ENCODE results near the gene PSMD9. TPM values are rescaled to one million over a fixed set of nuclear protein-coding genes. Genes with fewer than 3 reads are reported as not detected.
"Not testable (repeated sequence)": the region's sequence is repeated elsewhere in the genome, so short reads cannot be mapped to it uniquely, and the experiment has no call there.

The PSMD9 gene
- total and polyA plus RNA-seq, 12 donors = 31.4 to 145 (median 55.7) TPM

DNA sequence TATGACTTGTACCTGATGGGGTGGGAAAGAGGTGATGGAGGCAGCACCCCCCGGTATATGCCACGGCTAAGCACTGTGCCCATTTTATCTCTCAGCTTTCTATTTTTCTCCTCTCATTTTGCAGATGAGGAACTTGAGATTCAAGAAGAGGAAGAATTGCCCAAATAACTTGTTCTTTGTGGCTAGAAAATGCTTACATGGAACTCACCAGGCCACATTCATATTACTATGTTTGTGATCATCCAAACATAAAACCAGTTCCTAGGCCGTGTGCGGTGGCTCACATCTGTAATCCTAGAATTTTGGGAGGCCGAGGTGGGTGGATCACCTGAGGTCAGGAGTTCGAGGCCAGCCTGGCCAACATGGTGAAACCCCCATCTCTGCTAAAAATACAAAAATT lies 14.5 kb upstream of the PSMD9 start:
- H3K4me1 ChIP-seq (replicated peaks in 1 of 2) = no peaks in the 10 kb centered on the region
- DNase-seq = no peak
- intact Hi-C loops (cut with DNase I) = no loop called here
- 68 to 85% (median 73%) methylated on average over 4 to 6 of the region's 6 CpGs for WGBS, 4 donors
- H3K27ac ChIP-seq = no peak overlapping the region
- H3K9me3 ChIP-seq (replicated peaks in 1 of 3) = no peaks in the 10 kb centered on the region
- H3K27me3 ChIP-seq = no peaks in the 10 kb centered on the region
- H3K4me3 ChIP-seq = no peak overlapping the region
- H3K36me3 ChIP-seq (replicated peaks in 1 of 2) = no peaks in the 10 kb centered on the region
- TF ChIP-seq POLR2A (IDR thresholded peaks at IDR 0.05) = no peak
- TF ChIP-seq, protein P1, sequence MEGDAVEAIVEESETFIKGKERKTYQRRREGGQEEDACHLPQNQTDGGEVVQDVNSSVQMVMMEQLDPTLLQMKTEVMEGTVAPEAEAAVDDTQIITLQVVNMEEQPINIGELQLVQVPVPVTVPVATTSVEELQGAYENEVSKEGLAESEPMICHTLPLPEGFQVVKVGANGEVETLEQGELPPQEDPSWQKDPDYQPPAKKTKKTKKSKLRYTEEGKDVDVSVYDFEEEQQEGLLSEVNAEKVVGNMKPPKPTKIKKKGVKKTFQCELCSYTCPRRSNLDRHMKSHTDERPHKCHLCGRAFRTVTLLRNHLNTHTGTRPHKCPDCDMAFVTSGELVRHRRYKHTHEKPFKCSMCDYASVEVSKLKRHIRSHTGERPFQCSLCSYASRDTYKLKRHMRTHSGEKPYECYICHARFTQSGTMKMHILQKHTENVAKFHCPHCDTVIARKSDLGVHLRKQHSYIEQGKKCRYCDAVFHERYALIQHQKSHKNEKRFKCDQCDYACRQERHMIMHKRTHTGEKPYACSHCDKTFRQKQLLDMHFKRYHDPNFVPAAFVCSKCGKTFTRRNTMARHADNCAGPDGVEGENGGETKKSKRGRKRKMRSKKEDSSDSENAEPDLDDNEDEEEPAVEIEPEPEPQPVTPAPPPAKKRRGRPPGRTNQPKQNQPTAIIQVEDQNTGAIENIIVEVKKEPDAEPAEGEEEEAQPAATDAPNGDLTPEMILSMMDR (IDR thresholded peaks at IDR 0.05) = no peak

DNA sequence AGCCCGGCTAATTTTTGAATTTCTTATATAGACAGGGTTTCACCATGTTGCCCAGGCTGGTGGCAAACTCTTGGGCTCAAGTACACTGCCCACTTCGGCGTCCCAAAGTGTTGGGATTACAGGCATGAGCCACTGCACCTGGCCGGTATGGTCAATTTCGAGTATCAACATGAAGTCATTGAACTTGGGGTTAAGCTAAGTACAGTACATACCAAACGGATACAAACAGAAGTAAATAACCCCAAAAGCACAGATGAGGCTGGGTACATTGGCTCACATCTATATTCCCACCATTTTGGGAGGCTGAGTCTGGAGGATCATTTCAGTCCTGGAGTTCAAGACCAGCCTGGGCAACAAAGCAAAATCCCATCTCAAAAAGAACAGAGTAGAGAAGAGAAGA lies 13.0 kb upstream of the PSMD9 start:
- no peaks in the 10 kb centered on the region for H3K4me1 ChIP-seq (replicated peaks in 1 of 2)
- H3K27ac ChIP-seq = no peak overlapping the region
- TF ChIP-seq, protein P1 (IDR thresholded peaks at IDR 0.05) = no peak
- TF ChIP-seq POLR2A (IDR thresholded peaks at IDR 0.05) = no peak
- intact Hi-C loops (cut with DNase I) = no loop called here
- H3K9me3 ChIP-seq (replicated peaks in 1 of 3) = no peaks in the 10 kb centered on the region
- H3K27me3 ChIP-seq = no peaks in the 10 kb centered on the region
- H3K4me3 ChIP-seq = no peak overlapping the region
- no peaks in the 10 kb centered on the region for H3K36me3 ChIP-seq (replicated peaks in 1 of 2)
- DNase-seq = no peak
- 86 to 91% (median 89%) methylated on average over 6 of the region's 6 CpGs for WGBS, 4 donors

- H3K4me1 ChIP-seq (replicated peaks in 1 of 2); DNase-seq; H3K27ac ChIP-seq; intact Hi-C loops (cut with DNase I); H3K36me3 ChIP-seq (replicated peaks in 1 of 2); H3K9me3 ChIP-seq (replicated peaks in 1 of 3); H3K27me3 ChIP-seq; H3K4me3 ChIP-seq: not testable (repeated sequence)
- 86 to 96% (median 96%) methylated on average over 7 to 8 of the region's 8 CpGs for WGBS, 4 donors
Observed at GRCh38 chr12:121876080-121876447, 12.5 kb upstream of the PSMD9 start.

GRCh38 chr12:121883315-121883660 lies 5.3 kb upstream of the PSMD9 start:
- no peak overlapping the region for H3K27ac ChIP-seq
- DNase-seq = no peak
- H3K9me3 ChIP-seq (replicated peaks in 1 of 3) = no peaks in the 10 kb centered on the region
- H3K36me3 ChIP-seq (replicated peaks in 1 of 2) = no peaks in the 10 kb centered on the region
- no peaks in the 10 kb centered on the region for H3K27me3 ChIP-seq
- intact Hi-C loops (cut with DNase I) = loop anchor here (10.0 kb wide), 2 partner anchors 68 to 188 kb away; no protein-coding TSS in a partner anchor
- WGBS, 4 donors = 61 to 66% (median 63%) methylated on average over 4 of the region's 4 CpGs
- H3K4me1 ChIP-seq (replicated peaks in 1 of 2) = peaks cover 0 to 4% of the 10 kb centered on the region in 2 donors
- H3K4me3 ChIP-seq = no peak overlapping the region
- TF ChIP-seq POLR2A (IDR thresholded peaks at IDR 0.05) = no peak
- TF ChIP-seq, protein P1 (IDR thresholded peaks at IDR 0.05) = no peak

GRCh38 chr12:121885129-121885528 lies 3.5 kb upstream of the PSMD9 start:
- H3K27ac ChIP-seq; H3K36me3 ChIP-seq (replicated peaks in 1 of 2); H3K9me3 ChIP-seq (replicated peaks in 1 of 3); H3K27me3 ChIP-seq; DNase-seq; H3K4me3 ChIP-seq: not testable (repeated sequence)
- peaks cover 6 to 15% of the 10 kb centered on the region in 2 donors for H3K4me1 ChIP-seq (replicated peaks in 1 of 2)
- WGBS, 4 donors = 74 to 86% (median 76%) methylated on average over 11 of the region's 11 CpGs
- intact Hi-C loops (cut with DNase I) = loop anchor here (5.0 to 10.0 kb wide), 3 partner anchors 70 to 190 kb away; no protein-coding TSS in a partner anchor

Data from adrenal gland (tissue), 12 donors.